ENCODE results near the gene CFAP97D2.

CFAP97D2 gene

GRCh38 chr13:114155320-114155719 is 23.7 kb upstream of the CFAP97D2 start:
- Histone ChIP-seq H3K79me1 (replicated peaks; ENCODE audit: low read length, poor library complexity, severe bottlenecking) (no peaks in the 10 kb centered on the region), H3K4me2 (ENCODE audit: low read length, poor library complexity, severe bottlenecking) (no peak overlapping the region), H3K36me3 (ENCODE audit: control insufficient read depth in 1 of 2, insufficient read depth in 2 of 2, low read depth in 1 of 2, low read length in 2 of 2) (no peaks in the 10 kb centered on the region), H2AK5ac (ENCODE audit: low read length, severe bottlenecking) (no peak overlapping the region), H3K23ac (ENCODE audit: low read length in 2 of 2) (no peak overlapping the region), H4K91ac (ENCODE audit: low read length) (no peak overlapping the region), H4K8ac (ENCODE audit: low read length) (no peak overlapping the region), H2BK12ac (ENCODE audit: low read length in 2 of 2) (no peak overlapping the region), H3K14ac (ENCODE audit: low read length in 2 of 2) (no peak overlapping the region), H3K4me1 (ENCODE audit: control insufficient read depth, insufficient read depth, low read depth, low read length) (peaks cover 1% of the 10 kb centered on the region), H2BK120ac (ENCODE audit: low read depth, low read length) (no peak overlapping the region), H3K9ac (ENCODE audit: low read length) (no peak overlapping the region), H3K4ac (ENCODE audit: low read depth in 1 of 2, low read length in 2 of 2) (no peak overlapping the region), H3K27me3 (ENCODE audit: control insufficient read depth in 1 of 2, insufficient read depth in 1 of 2, low read length in 2 of 2) (peaks cover 24 to 32% of the 10 kb centered on the region in 2 experiments), H3K9me3 (ENCODE audit: control insufficient read depth, low read length) (no peaks in the 10 kb centered on the region), H2AFZ (ENCODE audit: low read depth, low read length) (no peak overlapping the region), H3K18ac (ENCODE audit: low read depth in 1 of 2, low read length in 2 of 2) (no peak overlapping the region), H3K4me3 (ENCODE audit: insufficient read depth in 1 of 2, low read depth in 1 of 2, low read length in 2 of 2) (no peak overlapping the region), H2BK5ac (ENCODE audit: low read depth, low read length, poor library complexity, severe bottlenecking) (no peak overlapping the region), H3K27ac (ENCODE audit: low read length, poor library complexity, severe bottlenecking) (no peak overlapping the region), H2BK15ac (ENCODE audit: low read depth, poor library complexity, severe bottlenecking) (no peak overlapping the region)
- DNase-seq, result no peak
- no CpG with 5 or more reads among the region's 3 CpGs for WGBS

GRCh38 chr13:114155926-114156883 is 22.9 kb upstream of the CFAP97D2 start:
- H3K36me3 ChIP-seq (ENCODE audit: control insufficient read depth in 1 of 2, insufficient read depth in 2 of 2, low read depth in 1 of 2, low read length in 2 of 2), result no peaks in the 10 kb centered on the region
- peaks cover 1% of the 10 kb centered on the region for H3K4me1 ChIP-seq (ENCODE audit: control insufficient read depth, insufficient read depth, low read depth, low read length)
- no peaks in the 10 kb centered on the region for H3K79me1 ChIP-seq (replicated peaks; ENCODE audit: low read length, poor library complexity, severe bottlenecking)
- H4K91ac ChIP-seq (ENCODE audit: low read length), result no peak overlapping the region
- H3K27ac ChIP-seq (ENCODE audit: low read length, poor library complexity, severe bottlenecking), result no peak overlapping the region
- H2AFZ ChIP-seq (ENCODE audit: low read depth, low read length), result no peak overlapping the region
- H3K27me3 ChIP-seq (ENCODE audit: control insufficient read depth in 1 of 2, insufficient read depth in 1 of 2, low read length in 2 of 2), result peaks cover 29 to 30% of the 10 kb centered on the region in 2 experiments
- H3K23ac ChIP-seq (ENCODE audit: low read length in 2 of 2), result no peak overlapping the region
- H3K4me2 ChIP-seq (ENCODE audit: low read length, poor library complexity, severe bottlenecking), result no peak overlapping the region
- no peak overlapping the region for H3K4ac ChIP-seq (ENCODE audit: low read depth in 1 of 2, low read length in 2 of 2)
- H4K8ac ChIP-seq (ENCODE audit: low read length), result no peak overlapping the region
- H2BK12ac ChIP-seq (ENCODE audit: low read length in 2 of 2), result no peak overlapping the region
- H2AK5ac ChIP-seq (ENCODE audit: low read length, severe bottlenecking), result no peak overlapping the region
- no peak overlapping the region for H2BK5ac ChIP-seq (ENCODE audit: low read depth, low read length, poor library complexity, severe bottlenecking)
- H3K9me3 ChIP-seq (ENCODE audit: control insufficient read depth, low read length), result no peaks in the 10 kb centered on the region
- H3K4me3 ChIP-seq (ENCODE audit: insufficient read depth in 1 of 2, low read depth in 1 of 2, low read length in 2 of 2), result no peak overlapping the region
- no peak overlapping the region for H3K14ac ChIP-seq (ENCODE audit: low read length in 2 of 2)
- peak overlapping the region; percentile 54 for H3K9ac ChIP-seq (ENCODE audit: low read length)
- H2BK120ac ChIP-seq (ENCODE audit: low read depth, low read length), result no peak overlapping the region
- DNase-seq, result no peak
- H3K18ac ChIP-seq (ENCODE audit: low read depth in 1 of 2, low read length in 2 of 2), result no peak overlapping the region
- no peak overlapping the region for H2BK15ac ChIP-seq (ENCODE audit: low read depth, poor library complexity, severe bottlenecking)
- WGBS, result 57% methylated on average over 5 of the region's 19 CpGs

- Histone ChIP-seq H2AK5ac (ENCODE audit: low read length, severe bottlenecking) (no peak overlapping the region), H3K27ac (ENCODE audit: low read length, poor library complexity, severe bottlenecking) (no peak overlapping the region), H3K9ac (ENCODE audit: low read length) (no peak overlapping the region), H3K36me3 (ENCODE audit: control insufficient read depth in 1 of 2, insufficient read depth in 2 of 2, low read depth in 1 of 2, low read length in 2 of 2) (no peaks in the 10 kb centered on the region), H4K8ac (ENCODE audit: low read length) (no peak overlapping the region), H4K91ac (ENCODE audit: low read length) (no peak overlapping the region), H2BK15ac (ENCODE audit: low read depth, poor library complexity, severe bottlenecking) (no peak overlapping the region), H2BK12ac (ENCODE audit: low read length in 2 of 2) (no peak overlapping the region), H3K14ac (ENCODE audit: low read length in 2 of 2) (no peak overlapping the region), H2BK120ac (ENCODE audit: low read depth, low read length) (no peak overlapping the region), H2AFZ (ENCODE audit: low read depth, low read length) (no peak overlapping the region), H3K27me3 (ENCODE audit: control insufficient read depth in 1 of 2, insufficient read depth in 1 of 2, low read length in 2 of 2) (peaks cover 29 to 46% of the 10 kb centered on the region in 2 experiments), H3K4me3 (ENCODE audit: insufficient read depth in 1 of 2, low read depth in 1 of 2, low read length in 2 of 2) (no peak overlapping the region), H3K79me1 (replicated peaks; ENCODE audit: low read length, poor library complexity, severe bottlenecking) (no peaks in the 10 kb centered on the region), H3K4ac (ENCODE audit: low read depth in 1 of 2, low read length in 2 of 2) (no peak overlapping the region), H3K4me2 (ENCODE audit: low read length, poor library complexity, severe bottlenecking) (no peak overlapping the region), H3K9me3 (ENCODE audit: control insufficient read depth, low read length) (no peaks in the 10 kb centered on the region), H3K18ac (ENCODE audit: low read depth in 1 of 2, low read length in 2 of 2) (no peak overlapping the region), H3K23ac (ENCODE audit: low read length in 2 of 2) (no peak overlapping the region), H2BK5ac (ENCODE audit: low read depth, low read length, poor library complexity, severe bottlenecking) (no peak overlapping the region), H3K4me1 (ENCODE audit: control insufficient read depth, insufficient read depth, low read depth, low read length) (peaks cover 1% of the 10 kb centered on the region)
- 73% methylated on average over 10 of the region's 11 CpGs for WGBS
- DNase-seq, result no peak
Measured at GRCh38 chr13:114157869-114158495, 21.1 kb upstream of the CFAP97D2 start.
